GM19452 (cell line): ENCODE measurements around the gene LPXN.
"Not testable (repeated sequence)": the region's sequence is repeated elsewhere in the genome, so short reads cannot be mapped to it uniquely, and the experiment has no call there.

Experiments
- ATAC-seq: cut with Tn5 transposase; IDR thresholded peaks from one replicate; pipeline ENCODE4 v1.9.1; 2021; ENCODE audit not compliant: unreplicated experiment

The LPXN gene

DNA sequence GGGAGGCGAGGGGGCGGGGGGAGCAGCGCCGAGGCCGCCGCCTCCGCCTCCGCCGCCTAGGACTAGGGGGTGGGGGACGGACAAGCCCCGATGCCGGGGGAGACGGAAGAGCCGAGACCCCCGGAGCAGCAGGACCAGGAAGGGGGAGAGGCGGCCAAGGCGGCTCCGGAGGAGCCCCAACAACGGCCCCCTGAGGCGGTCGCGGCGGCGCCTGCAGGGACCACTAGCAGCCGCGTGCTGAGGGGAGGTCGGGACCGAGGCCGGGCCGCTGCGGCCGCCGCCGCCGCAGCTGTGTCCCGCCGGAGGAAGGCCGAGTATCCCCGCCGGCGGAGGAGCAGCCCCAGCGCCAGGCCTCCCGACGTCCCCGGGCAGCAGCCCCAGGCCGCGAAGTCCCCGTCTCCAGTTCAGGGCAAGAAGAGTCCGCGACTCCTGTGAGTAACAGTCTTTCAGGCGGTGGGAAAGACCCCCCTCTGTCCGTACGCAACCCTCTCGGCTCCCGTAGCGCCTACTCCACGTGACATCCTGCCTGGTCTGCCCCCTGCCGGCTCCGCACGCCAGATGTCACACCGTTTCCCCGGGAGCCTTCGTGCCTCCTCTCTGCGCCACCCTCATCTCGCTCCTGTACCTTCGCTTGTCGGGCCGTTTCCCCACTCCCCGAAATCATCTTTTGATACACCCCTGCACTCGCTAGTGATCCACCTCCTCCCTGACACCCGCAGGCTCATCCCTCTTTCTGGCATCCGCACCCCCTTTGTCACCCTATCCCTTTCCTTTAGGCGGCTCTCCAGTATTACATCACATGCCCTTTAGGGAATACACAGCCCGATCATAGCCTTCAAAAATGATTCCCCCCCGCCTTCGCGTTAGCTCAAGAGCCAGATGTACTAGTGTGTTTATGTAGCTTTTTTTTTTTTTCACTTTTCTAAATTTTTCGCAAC is 3.8 kb upstream of the LPXN start:
- peak; percentile 41 for ATAC-seq

DNA sequence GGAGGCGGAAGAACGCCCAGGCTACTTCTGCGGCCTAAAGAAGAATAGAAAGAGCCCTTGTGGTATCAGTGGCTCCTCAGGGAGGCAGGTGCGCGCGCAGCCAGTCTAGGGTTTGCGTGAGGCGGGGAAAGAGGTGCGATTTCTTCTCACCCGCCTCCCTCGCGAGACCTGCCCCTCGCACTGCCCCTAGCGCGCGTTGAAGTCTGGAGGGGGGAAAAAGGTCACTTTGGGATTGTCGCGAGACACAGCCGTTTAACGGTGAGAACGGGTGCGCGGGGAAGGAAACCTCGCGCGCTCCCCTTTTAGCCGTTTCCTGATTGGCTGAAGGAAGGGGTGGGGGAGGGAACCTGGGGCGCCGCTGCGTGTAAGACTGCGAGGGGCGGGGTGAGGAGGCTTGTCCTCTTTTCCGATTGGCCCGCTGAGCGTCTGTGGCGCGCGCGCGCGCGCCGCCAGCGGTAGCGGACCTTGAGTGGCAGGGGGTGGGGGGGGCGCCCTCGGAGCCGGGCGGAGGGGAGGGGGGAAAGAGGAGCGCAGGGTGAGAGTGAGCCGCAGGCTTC is 3.1 kb upstream of the LPXN start, which contains the start of gene ZFP91:
Gene ZFP91 (plus strand): TSS at position 429 of the 557 bp plus-strand sequence. CDS start 219 bp downstream, outside the sequence.
- ATAC-seq: peak; percentile 34

DNA sequence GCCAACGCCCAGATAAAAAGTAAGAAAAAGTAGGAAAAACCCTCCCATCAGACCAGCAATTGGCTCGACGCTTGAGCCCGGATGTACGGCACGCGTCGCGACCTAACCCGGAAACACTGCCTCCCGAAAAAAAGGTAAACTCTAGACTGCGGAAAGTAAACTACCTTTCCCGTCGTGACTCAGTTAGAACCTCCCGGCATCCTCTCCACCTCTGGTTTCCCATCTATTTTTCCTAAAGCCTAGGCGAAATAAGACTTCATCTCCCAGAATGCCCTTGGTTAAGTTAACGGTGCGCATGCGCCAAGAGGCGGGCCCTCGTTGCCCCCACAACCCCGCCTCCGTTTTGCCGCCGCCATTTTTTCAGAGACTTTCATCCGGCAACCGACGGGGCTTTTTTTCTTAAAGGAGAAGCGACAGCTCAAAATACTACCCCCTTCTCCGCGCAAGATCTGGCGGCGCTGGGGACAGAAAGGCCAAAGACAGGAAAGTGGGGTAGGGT is 2.5 kb upstream of the LPXN start:
- no peak for ATAC-seq

DNA sequence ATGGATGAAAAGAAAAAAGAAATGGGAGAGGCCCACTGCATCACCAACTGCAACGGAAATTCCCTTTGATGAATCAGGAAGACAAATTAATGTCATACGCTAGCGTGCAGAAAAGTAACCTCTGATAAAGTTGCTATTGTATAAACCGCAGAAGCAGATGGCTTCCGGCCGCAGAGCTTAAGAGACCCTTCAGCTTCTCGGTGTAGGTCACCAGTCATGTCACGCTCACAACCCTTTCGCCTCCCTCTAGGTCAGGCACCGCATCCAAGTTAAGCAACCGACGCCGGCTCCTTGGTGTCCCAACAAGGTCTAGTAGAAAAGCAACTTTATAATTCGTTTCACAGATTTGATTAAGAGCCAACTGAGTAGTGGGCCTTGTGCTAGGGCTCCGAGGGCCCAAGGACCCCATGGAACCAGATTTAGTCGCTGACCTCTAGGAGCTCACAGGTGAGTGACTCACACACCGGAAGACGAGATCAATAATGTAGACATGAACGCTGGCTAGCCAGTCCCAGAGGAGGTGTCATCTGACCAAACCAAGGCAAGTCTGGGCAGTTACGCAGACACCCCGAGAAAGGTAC is 2.0 kb upstream of the LPXN start:
- ATAC-seq: peak; percentile 50

DNA sequence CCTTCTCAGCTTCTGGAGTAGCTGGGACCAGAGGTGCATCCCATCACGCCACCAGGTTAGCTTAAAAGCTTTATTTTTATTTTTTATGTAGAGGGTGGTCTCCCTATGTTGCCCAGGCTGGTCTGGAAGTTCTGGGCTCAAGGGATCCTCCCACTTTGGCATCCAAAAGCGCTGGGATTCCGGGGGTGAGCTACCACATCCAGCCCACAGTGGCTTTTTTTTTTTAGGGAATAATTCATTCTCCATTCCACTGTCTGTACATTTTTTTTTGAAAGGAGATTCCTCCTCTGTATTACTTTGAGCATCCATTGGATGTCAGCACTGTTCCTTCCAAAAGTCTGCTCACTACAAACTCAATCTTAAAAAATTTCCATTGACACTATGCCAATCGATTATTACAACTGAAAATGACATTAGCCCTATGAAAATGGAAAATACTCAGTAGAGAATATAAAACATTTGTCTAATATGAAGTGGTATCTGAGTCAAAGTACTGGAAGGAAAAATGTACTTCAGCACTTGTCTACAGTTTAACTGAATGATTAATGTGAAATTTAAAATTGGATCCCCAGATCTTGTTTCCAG is 1.3 kb upstream of the LPXN start:
- ATAC-seq: no peak

DNA sequence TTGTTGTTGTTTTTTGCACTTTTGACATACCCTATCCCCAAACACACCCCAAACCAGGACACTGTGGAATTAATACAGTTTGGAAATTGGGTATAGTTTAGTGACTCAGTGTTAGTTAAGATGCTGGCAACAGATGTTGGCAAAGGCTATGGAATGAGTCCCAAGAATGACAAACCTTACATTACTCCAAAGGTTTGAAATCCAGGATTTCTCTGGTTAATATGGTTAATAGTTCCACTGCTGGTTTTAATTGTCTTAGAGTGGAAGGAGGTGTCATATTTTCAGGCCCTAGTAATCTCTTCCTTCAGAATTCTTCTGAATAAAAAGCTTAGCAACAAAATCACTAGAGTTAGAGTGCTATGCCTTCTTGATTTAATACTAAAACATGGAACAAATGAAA is 775 bp downstream of the LPXN start:
- no peak for ATAC-seq

DNA sequence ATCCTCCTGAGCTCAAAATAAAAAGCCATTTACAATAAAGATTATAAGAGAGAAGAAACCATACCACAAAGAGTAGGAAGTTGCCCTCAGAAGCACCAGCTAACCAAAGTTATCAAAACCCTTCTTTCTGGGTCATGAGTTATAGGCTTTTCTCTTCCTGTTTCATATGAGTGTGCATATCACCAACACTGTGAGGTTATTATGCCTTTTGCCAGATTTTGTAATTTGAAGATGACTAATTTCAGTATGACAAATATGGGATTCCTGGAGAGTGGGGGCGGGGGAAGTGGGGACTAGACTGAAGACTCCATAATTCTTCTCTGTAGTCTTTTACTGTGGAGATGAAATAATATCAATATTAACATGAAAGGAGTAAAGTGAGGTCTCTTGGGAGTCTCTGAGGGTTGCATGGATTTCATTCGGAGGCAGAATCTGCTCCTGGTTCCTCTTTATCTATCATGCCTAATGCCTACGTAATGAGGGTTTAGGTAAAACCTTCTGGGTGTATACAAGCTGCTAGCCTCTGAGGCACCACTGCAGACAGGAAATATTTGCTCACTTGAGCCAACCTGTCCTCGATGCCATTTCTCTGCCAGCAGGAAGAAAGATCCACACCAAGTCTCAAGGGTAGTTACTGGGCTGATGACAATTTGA is 2.1 kb downstream of the LPXN start:
- ATAC-seq: peak; percentile 28

DNA sequence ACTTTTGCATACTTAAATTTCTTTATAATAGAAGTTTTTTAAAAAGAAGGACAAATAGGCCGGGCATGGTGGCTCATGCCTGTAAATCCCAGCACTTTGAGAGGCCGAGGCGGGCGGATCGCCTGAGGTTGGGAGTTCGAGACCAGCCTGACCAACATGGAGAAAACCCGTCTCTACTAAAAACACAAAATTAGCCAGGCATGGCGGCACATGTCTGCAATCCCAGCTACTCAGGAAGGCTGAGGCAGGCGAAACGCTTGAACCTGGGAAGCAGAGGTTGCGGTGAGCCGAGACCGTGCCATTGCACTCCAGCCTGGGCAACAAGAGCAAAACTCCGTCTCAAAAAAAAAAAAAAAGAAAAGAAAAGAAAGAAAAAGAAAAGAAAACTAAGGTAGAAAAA is 2.8 kb downstream of the LPXN start:
- ATAC-seq: not testable (repeated sequence)

DNA sequence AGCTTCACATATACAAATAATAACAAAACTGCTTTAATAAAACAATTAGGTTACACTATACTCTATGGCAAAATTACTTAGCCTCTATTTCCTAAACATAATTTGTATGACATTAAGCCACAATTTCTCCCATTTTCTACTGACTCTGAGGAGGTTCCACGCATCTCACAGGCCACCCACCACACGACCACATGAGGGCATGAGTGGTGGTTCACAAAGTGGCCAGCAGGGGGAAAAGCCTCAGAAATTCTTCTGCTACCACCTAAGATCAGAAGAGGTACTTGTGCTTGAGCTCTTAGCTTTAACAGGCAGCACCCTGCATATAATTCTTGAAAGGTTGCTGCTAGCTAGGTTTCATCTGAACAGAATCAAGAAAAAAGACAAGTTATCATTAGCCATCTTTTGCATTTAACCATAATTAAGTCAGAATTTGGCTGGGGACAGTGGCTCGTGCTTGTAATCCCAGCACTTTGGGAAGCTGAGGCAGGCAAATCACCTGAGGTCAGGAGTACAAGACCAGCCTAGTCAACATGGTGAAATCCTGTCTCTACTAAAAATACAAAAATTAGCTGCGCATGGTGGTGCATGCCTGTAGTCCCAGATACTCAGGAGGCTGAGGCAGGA is 7.7 kb downstream of the LPXN start:
- ATAC-seq: peak; percentile 85

DNA sequence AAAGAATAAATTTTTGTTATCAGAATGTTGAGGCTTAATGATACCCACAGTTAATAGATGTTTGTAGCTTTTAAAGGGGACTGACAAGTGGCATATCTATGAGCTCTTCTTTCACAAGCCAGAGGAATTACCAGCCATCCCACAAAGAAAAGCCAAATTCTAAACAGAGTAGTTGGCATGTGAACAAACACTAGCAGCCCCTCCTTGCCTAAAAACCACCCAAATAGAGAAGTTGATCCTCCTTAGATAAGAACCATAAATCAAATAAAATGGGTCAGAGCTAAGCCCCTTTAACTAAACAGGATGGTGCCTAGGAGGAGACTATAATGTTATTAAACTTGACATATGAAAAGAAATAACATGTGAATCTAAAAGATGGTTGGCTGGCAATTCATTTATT is 11.4 kb downstream of the LPXN start:
- ATAC-seq: no peak

DNA sequence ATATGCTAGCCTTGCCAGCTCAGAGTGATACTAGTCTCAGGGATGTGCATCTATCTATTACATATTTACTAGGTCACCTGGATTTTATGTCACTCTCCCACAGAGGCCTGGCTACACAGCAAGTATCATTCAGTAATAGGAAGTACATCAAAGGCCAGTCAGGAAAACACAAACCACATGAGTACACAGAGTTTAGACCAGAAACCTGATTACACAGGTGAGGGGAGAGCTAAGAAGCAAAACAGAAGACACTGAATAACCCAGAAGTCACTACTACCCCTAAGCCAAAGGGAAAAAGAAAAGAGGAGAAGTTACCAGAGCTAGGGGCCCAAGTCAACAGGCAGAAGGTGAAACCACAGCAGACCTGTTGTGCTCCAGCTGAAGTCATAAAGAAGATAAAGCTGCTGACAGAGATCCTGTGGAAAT is 13.3 kb downstream of the LPXN start:
- ATAC-seq: peak; percentile 93

DNA sequence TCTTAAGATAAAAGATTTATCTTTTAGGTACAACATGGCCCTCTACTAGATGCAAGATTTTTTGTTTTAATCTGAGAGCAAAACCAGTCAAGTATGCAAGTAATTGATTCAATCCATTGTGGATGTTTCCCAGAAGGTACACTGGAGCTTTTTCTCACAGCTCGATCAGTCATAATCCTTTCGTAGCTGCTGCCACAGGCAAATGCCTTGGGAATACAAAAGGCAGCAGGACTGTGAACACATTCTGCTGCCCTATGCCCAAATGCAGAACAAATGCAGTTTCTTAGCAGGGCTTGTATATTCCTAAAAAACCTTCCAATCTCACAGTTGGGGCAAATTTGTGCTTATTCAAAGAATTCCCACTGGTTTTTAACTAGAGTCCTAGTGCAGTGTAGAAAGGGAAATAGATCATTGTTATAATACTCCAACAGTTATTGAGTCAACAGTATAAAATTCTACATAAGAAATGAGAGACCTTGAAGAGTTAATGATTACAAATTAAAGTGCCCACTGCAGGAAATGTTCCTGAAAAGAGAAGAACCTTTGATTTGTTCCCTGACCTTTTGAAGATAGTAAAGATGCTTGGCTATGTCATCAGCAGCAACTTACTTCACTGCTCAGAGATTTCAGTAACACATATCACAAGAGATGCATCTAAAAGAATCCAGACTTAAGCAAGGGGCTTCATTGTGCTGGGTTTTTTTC is 14.1 kb downstream of the LPXN start:
- no peak for ATAC-seq

DNA sequence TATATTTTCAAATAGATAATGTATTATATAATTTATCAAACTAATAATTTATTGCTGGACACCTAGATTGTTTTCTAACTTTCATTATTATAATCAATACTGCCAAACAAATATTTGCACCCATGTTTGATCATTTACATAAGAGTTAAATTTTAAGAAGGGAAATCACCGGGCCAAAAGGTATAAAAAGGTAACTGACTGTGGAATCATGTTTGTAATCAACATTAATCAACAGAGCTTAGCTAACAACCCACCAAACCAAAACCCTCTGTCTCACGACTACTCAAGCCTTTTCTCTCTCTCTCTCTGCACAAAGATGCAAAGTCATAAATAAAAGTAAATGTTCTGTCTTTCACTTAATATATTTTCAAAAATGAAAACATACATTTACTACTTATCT is 14.8 kb downstream of the LPXN start:
- ATAC-seq: no peak

DNA sequence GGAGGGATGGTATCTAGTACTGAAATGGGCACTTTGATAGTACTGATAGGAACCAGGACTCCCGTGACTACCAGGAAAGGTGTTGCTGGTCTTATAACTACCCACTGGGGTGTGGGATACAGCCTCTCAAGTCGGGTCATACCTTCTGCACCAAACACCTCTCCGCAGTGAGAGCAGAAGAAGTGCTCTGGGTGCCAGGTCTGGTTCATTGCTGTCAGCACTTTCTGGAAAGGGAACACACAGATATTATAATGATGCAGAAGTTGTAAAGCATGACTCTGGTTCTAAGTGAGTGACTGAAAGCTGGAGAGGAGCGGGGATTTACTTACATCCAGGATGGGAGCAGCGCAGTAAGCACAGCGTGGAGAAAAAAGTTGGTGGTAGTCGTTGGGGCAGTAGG is 26.0 kb downstream of the LPXN start:
- ATAC-seq: no peak

DNA sequence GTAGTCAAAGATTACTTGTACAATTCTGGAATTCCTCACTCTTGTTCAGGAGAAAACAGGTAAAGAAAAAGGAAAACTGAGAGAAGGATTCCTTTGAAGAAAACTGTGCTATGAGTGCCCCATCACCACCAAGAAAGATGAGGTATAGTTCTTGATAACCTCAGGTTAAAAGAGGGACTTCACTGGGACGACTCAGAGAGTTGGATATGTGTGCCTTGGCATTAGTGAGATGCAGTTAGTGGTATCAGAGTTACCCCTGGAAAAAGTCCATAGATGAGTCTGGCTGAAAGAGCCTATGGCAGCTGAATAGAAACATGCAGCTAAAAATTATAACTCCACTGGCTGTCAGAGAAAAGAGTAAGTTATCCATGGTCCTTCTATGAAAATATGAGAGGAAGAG is 28.8 kb downstream of the LPXN start:
- no peak for ATAC-seq

DNA sequence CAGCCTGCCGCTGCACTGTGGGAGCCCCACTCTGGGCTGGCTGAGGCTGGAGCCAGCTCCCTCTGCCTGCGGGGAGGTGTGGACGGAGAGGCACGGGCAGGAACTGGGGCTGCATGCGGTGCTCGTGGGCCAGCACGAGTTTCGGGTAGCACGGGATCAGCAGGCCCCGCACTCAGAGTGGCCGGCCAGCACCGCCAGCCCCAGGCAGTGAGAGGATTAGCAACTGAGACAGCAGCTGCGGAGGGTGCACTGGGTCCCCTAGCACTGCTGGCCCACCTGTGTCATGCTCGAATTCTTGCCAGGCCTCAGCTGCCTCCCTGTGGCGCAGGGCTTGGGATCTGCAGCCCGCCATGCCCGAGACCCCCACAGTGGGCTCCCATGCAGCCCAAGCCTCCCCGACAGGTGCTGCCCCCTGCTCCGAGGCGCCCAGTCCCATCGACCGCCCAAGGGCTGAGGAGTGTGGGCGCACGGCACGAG is 43.8 kb downstream of the LPXN start:
- ATAC-seq: no peak

DNA sequence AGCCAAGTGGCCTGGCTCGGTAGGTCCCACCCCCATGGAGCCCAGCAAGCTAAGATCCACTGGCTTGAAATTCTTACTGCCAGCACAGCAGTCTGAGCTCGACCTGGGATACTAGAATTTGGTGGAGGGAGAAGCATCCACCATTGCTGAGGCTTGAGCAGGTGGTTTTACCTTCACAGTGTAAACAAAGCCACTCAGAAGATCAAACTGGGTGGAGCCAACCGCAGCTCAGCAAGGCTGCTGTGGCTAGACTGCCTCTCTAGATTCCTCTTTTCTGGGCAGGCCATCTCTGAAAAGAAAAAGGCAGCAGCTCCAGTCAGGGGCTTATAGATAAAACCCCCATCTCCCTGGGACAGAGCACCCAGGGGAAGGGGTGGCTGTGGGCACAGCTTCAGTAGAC is 45.4 kb downstream of the LPXN start:
- no peak for ATAC-seq

DNA sequence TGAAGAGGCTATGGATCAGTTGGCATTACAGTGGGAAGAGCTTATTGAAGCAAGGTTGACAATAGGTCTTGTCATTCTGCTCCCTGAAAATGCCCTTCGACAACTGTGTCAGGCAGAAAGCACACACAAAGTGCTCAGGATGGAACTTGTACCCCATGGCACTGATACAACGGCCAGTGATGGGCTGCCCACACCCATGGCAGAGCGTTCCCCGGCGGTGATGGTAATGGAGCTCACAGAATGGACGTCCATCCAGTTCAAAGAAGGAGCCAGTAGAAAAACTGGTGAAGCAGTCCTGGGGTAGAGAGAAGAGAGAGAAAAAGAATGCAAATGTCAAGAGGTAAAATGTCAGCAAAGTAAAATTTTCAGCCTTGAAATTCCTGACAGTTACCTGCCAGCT is 48.2 kb downstream of the LPXN start:
- ATAC-seq: no peak

DNA sequence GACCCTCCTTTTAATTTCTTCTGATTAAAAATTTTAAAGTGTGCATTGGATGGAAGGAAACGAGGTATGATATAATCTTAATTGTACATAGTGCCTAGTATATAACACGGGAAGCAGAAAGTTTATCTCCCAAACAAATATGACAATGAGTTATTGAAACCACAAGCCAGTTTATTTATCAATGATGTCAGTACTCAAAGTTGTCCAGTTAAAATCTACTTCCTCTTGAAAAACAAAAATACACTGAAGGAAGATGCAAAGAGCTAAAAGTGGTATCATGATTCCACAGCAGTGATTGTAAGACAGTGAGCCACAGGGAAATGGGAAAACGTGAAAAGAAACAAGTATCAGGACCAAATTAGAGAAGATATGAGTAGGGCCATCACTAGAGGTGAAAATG is 48.9 kb downstream of the LPXN start:
- ATAC-seq: no peak
